Measurements from ENCODE around the gene RHBDL2. TPM values are rescaled to one million over a fixed set of nuclear protein-coding genes. Genes with fewer than 3 reads are reported as not detected.

Gene RHBDL2
- total RNA-seq, 1 experiment from 2014 or later: 10.9 TPM

DNA sequence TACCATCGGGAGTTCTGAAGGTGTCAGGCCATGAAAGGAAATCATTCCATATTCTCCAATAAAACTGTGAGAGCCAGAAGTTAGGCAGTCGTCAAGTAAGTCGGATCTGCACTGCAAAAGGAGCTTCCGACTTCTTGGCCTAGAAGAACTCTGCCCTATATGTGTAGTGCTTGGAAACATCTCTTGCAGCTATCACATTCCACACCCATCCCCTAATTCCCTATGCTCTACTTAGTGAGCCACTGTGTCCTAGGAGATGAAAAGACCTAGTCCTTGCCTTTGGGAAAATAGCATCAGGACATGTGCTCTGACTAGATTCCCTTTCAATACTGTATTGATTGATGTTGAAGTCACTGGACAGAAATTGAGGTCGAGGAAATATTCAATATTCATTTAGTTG is 52.0 kb downstream of the RHBDL2 start:
- intact Hi-C loops (cut with micrococcal nuclease; ENCODE audit: unreplicated experiment): no loop called here

DNA sequence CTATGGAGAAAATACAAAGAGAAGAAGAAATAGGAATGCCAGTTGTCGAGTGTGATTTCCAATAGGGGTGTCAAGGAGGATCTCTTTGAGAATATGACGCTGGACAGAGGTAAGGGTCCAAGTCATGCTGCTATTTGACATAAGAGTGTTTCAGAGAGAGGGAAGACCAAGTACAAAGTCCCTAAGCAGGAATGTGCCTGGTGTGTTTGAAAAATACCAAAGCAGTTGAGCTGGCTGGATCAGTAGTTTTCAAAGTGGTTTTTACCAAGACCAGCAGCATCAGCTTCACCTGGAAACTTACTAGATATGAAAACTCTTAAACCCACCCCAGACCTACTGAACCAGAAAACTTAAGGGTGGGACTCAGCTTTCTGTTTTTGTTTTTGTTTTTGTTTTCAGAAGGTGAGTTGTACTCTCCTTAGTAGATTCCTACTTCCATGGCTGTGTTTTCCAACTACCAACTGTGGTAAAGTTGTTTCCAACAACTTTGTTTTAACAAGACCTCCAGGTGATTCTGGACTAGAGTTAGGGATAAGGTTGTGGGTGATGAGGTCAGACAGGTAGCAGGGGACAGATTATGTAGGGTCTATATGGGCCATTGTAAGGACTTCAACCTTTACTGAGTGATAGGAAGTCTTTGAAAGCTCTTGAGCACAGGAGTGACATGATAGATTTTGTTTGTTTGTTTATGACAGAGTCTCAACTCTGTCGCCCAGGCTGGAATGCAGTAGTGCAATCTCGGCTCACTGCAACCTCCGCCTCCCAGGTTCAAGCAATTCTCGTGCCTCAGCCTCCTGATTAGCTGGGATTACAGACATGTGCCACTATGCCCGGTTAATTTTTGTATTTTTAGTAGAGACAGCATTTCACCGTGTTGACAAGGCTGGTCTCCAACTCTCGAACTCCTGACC is 53.0 kb downstream of the RHBDL2 start:
- CTCF ChIA-PET: no interaction called here
- intact Hi-C loops (cut with micrococcal nuclease; ENCODE audit: unreplicated experiment): no loop called here
- H3K36me3 Mint-ChIP-seq (ENCODE audit: insufficient read depth, unreplicated experiment): no peaks in the 10 kb centered on the region
- TF ChIP-seq, protein P1, sequence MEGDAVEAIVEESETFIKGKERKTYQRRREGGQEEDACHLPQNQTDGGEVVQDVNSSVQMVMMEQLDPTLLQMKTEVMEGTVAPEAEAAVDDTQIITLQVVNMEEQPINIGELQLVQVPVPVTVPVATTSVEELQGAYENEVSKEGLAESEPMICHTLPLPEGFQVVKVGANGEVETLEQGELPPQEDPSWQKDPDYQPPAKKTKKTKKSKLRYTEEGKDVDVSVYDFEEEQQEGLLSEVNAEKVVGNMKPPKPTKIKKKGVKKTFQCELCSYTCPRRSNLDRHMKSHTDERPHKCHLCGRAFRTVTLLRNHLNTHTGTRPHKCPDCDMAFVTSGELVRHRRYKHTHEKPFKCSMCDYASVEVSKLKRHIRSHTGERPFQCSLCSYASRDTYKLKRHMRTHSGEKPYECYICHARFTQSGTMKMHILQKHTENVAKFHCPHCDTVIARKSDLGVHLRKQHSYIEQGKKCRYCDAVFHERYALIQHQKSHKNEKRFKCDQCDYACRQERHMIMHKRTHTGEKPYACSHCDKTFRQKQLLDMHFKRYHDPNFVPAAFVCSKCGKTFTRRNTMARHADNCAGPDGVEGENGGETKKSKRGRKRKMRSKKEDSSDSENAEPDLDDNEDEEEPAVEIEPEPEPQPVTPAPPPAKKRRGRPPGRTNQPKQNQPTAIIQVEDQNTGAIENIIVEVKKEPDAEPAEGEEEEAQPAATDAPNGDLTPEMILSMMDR (IDR thresholded peaks at IDR 0.05; ENCODE audit: unreplicated experiment): no peak
- no peak overlapping the region for H3K4me3 Mint-ChIP-seq (ENCODE audit: low read depth, unreplicated experiment)
- no peaks in the 10 kb centered on the region for H3K9me3 Mint-ChIP-seq (ENCODE audit: low read depth, unreplicated experiment)
- H3K27me3 Mint-ChIP-seq (ENCODE audit: unreplicated experiment): no peaks in the 10 kb centered on the region
- no TSS peak for BruUV-seq (replicated peaks)
- H3K27ac Mint-ChIP-seq (ENCODE audit: unreplicated experiment): no peak overlapping the region
- no peak for DNase-seq
- no peaks in the 10 kb centered on the region for H3K4me1 Mint-ChIP-seq (ENCODE audit: low read depth, unreplicated experiment)

More for the DNA sequence above, 52.0 kb downstream of the RHBDL2 start:
- CTCF ChIA-PET: no interaction called here
- Mint-ChIP-seq H3K27me3 (ENCODE audit: unreplicated experiment) (no peaks in the 10 kb centered on the region), H3K4me1 (ENCODE audit: low read depth, unreplicated experiment) (no peaks in the 10 kb centered on the region), H3K4me3 (ENCODE audit: low read depth, unreplicated experiment) (no peak overlapping the region), H3K9me3 (ENCODE audit: low read depth, unreplicated experiment) (no peaks in the 10 kb centered on the region), H3K27ac (ENCODE audit: unreplicated experiment) (no peak overlapping the region), H3K36me3 (ENCODE audit: insufficient read depth, unreplicated experiment) (no peaks in the 10 kb centered on the region)
- TF ChIP-seq, protein P1 (IDR thresholded peaks at IDR 0.05; ENCODE audit: unreplicated experiment): no peak
- no TSS peak for BruUV-seq (replicated peaks)
- DNase-seq: no peak

DNA sequence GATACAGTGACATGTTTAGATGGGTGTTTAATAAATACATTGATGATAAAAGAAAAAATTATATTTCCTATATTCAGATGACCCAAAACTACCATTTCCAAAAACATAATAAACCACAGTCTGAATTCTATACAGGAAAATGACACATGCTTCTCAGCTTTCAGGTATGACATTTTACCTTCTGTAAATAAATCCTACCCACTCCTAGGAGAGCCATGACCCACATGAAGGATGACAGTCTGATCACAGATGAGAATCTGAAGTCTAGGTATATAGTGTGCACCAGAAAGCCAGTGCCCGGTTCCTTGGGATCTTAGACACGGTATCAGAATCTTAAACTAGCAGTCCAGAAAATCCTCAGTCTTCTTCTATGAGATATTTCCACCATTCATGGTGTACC is 56.5 kb downstream of the RHBDL2 start:
- DNase-seq: no peak
- no peaks in the 10 kb centered on the region for H3K36me3 Mint-ChIP-seq (ENCODE audit: insufficient read depth, unreplicated experiment)
- TF ChIP-seq, protein P1 (IDR thresholded peaks at IDR 0.05; ENCODE audit: unreplicated experiment): no peak
- no peak overlapping the region for H3K27ac Mint-ChIP-seq (ENCODE audit: unreplicated experiment)
- no peak overlapping the region for H3K4me3 Mint-ChIP-seq (ENCODE audit: low read depth, unreplicated experiment)
- no TSS peak for BruUV-seq (replicated peaks)
- CTCF ChIA-PET: no interaction called here
- H3K4me1 Mint-ChIP-seq (ENCODE audit: low read depth, unreplicated experiment): no peaks in the 10 kb centered on the region
- no peaks in the 10 kb centered on the region for H3K9me3 Mint-ChIP-seq (ENCODE audit: low read depth, unreplicated experiment)
- intact Hi-C loops (cut with micrococcal nuclease; ENCODE audit: unreplicated experiment): no loop called here
- no peaks in the 10 kb centered on the region for H3K27me3 Mint-ChIP-seq (ENCODE audit: unreplicated experiment)

DNA sequence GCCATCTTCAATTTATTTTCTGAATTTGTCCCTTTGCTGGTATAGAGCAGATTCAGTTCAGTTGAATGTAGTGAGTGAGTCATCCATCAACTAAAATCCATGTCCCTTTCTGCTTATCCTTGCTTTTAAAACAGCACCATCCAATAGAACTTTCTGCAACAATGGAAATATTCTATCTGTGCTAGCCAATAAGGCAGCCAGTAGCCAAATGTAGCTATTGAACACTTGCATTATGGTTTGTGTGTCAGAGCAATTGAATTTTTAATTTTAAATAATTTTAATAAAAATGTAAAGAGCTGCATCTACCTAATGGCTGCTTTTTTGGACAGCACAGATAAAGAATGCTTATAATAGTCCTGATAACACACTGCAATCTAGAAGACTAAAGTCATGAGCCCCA is 60.1 kb downstream of the RHBDL2 start, which contains the start of gene GJA9:
Gene GJA9, minus strand, starts transcription at position 101 of the 400 bp plus-strand sequence. CDS start 5,489 bp downstream, outside the sequence.
- CTCF ChIA-PET: interaction anchor here (0.6 to 1.0 kb wide), 2 partner anchors 142 to 176 kb away, joined by 3 read pairs; no protein-coding TSS in a partner anchor
- no peaks in the 10 kb centered on the region for H3K4me1 Mint-ChIP-seq (ENCODE audit: low read depth, unreplicated experiment)
- no TSS peak for BruUV-seq (replicated peaks)

More for the DNA sequence above, 60.1 kb downstream of the RHBDL2 start, which contains the start of gene GJA9:
- Mint-ChIP-seq H3K36me3 (ENCODE audit: insufficient read depth, unreplicated experiment) (no peaks in the 10 kb centered on the region), H3K27me3 (ENCODE audit: unreplicated experiment) (no peaks in the 10 kb centered on the region), H3K27ac (ENCODE audit: unreplicated experiment) (no peak within 1 kb of the TSS), H3K9me3 (ENCODE audit: low read depth, unreplicated experiment) (no peaks in the 10 kb centered on the region), H3K4me3 (ENCODE audit: low read depth, unreplicated experiment) (no peak within 1 kb of the TSS)
- TF ChIP-seq, protein P1 (IDR thresholded peaks at IDR 0.05; ENCODE audit: unreplicated experiment): no peak
- no peak for DNase-seq
- intact Hi-C loops (cut with micrococcal nuclease; ENCODE audit: unreplicated experiment): no loop called here
